GM12878 (cell line): ENCODE results near the gene CLIP1. TPM values are rescaled to one million over a fixed set of nuclear protein-coding genes. Genes with fewer than 3 reads are reported as not detected.

ENCODE experiments used
- ATAC-seq: fragments of 200-7000 bp; cut with Tn5 transposase; 3 replicates; pipeline ENCODE4 v1.9.1; 2020; ENCODE audit warnings: mild to moderate bottlenecking, moderate library complexity
- BruUV-seq: library from RNA; stranded (reverse); fragments of 400-500 nt; replicated peaks from 2 replicates; lab custom pipeline; 2021; lab: Mats Ljungman, UMichigan
- CTCF ChIA-PET: fragments of 300-600 bp; sonication (Branson Sonifier 250); formaldehyde crosslinking; extraction: SDS; loops from one replicate; lab custom pipeline; 2021; ENCODE audit warnings: inconsistent platforms; lab: Yijun Ruan, JAX
- POLR2A ChIA-PET: fragments of 350-600 bp; formaldehyde crosslinking; extraction: SDS; loops from one replicate; lab custom pipeline; 2021; ENCODE audit warnings: inconsistent platforms; lab: Charles Lee
- RAD21 ChIA-PET: fragments of 300-600 bp; sonication (Branson Sonifier 250); formaldehyde crosslinking; loops from one replicate; lab custom pipeline; 2023; ENCODE audit warnings: antibody characterized with exemption; ENCODE audit not compliant: unreplicated experiment; lab: Charles Lee
- SMC1A ChIA-PET: fragments of 300-600 bp; sonication (Branson Sonifier 250); formaldehyde crosslinking; loops from one replicate; lab custom pipeline; 2023; ENCODE audit not compliant: unreplicated experiment, uncharacterized antibody; lab: Charles Lee
- DNase-seq: peaks from one replicate; pipeline ENCODE4 v3.0.0-alpha.2; 2011; ENCODE audit warnings: low read depth, low spot score
- FAIRE-seq: peaks from 3 replicates; lab custom pipeline; 2011; peaks lifted over from hg19 to GRCh38; lab: Jason Lieb, UNC
- H2AFZ ChIP-seq: 2 replicates; pipeline ENCODE4 v1.6.0; 2011; ENCODE audit warnings: low read depth, low read length, control low read depth; ENCODE audit not compliant: control insufficient read depth
- H3K27ac ChIP-seq: 2 replicates; pipeline ENCODE4 v1.5.1; 2011; ENCODE audit warnings: control low read depth; ENCODE audit not compliant: control insufficient read depth, insufficient read depth
- H3K27me3 ChIP-seq, 2 experiments: replicated peaks in 1 of 2; 2 replicates each; pipeline versions ENCODE4 v1.6.0 to v1.6.1; 2011; ENCODE audit warnings: low read length in 1 of 2; ENCODE audit not compliant: control insufficient read depth in 2 of 2, insufficient read depth in 2 of 2
- H3K36me3 ChIP-seq, 2 experiments: 2 replicates each; pipeline ENCODE4 v1.5.1; 2011; ENCODE audit warnings: low read length in 1 of 2; ENCODE audit not compliant: control insufficient read depth in 2 of 2, insufficient read depth in 2 of 2
- H3K4me1 ChIP-seq: 2 replicates; pipeline ENCODE4 v1.6.1; 2011; ENCODE audit warnings: mild to moderate bottlenecking, low read length, moderate library complexity, mixed read lengths; ENCODE audit not compliant: control insufficient read depth, insufficient read depth
- H3K4me2 ChIP-seq: 2 replicates; pipeline ENCODE4 v1.6.0; 2011; ENCODE audit warnings: control low read depth; ENCODE audit not compliant: control insufficient read depth, insufficient read depth
- H3K4me3 ChIP-seq: fragments of 200-600 bp; sonication (generic); 2 replicates; pipeline ENCODE4 v1.5.1; 2016
- H3K79me2 ChIP-seq: 2 replicates; pipeline ENCODE4 v1.6.0; 2011; ENCODE audit warnings: low read length; ENCODE audit not compliant: control insufficient read depth, insufficient read depth
- H3K9ac ChIP-seq: 2 replicates; pipeline ENCODE4 v1.8.0; 2011; ENCODE audit warnings: low read length, control low read depth, mixed read lengths; ENCODE audit not compliant: control insufficient read depth, insufficient read depth
- H3K9me3 ChIP-seq: replicated peaks from 3 replicates; pipeline ENCODE4 v1.5.1; 2011; ENCODE audit warnings: mild to moderate bottlenecking, low read length; ENCODE audit not compliant: control insufficient read depth, insufficient read depth
- H4K20me1 ChIP-seq: 2 replicates; pipeline ENCODE4 v1.6.0; 2011; ENCODE audit not compliant: control insufficient read depth, insufficient read depth
- ATF7 ChIP-seq: fragments of 450-650 bp; IDR thresholded peaks from 2 replicates; pipeline ENCODE4 v1.6.1; 2016; ENCODE audit warnings: low read depth, mild to moderate bottlenecking
- CBX3 ChIP-seq: fragments of 200-600 bp; sonication (generic); IDR thresholded peaks from 2 replicates; pipeline ENCODE4 v1.6.1; 2016; ENCODE audit warnings: low read depth, borderline replicate concordance
- CEBPB ChIP-seq, 2 experiments: fragments of 150-350 bp in 1 of 2; IDR thresholded peaks; 2 replicates each; pipeline ENCODE4 v1.6.1; 2012 to 2014; ENCODE audit warnings: low read depth in 2 of 2, low read length in 2 of 2, borderline replicate concordance in 1 of 2, inconsistent platforms in 1 of 2
- CREM ChIP-seq: IDR thresholded peaks from 2 replicates; pipeline ENCODE4 v1.6.1; 2014; ENCODE audit warnings: antibody characterized with exemption, low read depth
- FOXK2 ChIP-seq: fragments of 450-650 bp; IDR thresholded peaks from 2 replicates; pipeline ENCODE4 v1.6.1; 2017; ENCODE audit warnings: mild to moderate bottlenecking, moderate library complexity
- HDGF ChIP-seq: fragments of 450-650 bp; IDR thresholded peaks from 2 replicates; pipeline ENCODE4 v1.6.1; 2016; ENCODE audit warnings: antibody characterized with exemption
- IKZF1 ChIP-seq: fragments of 450-650 bp; conservative IDR thresholded peaks from 2 replicates; pipeline ENCODE4 v1.6.1; 2017; ENCODE audit warnings: antibody characterized with exemption, mild to moderate bottlenecking
- LARP7 ChIP-seq: fragments of 450-650 bp; IDR thresholded peaks from 2 replicates; pipeline ENCODE4 v1.6.1; 2017; ENCODE audit warnings: mild to moderate bottlenecking
- POLR2AphosphoS5 ChIP-seq: IDR thresholded peaks from 2 replicates; pipeline ENCODE4 v1.6.1; 2011; ENCODE audit warnings: mild to moderate bottlenecking, low read length, inconsistent platforms
- RELA ChIP-seq: fragments of 450-650 bp; IDR thresholded peaks from 2 replicates; pipeline ENCODE4 v1.8.0; 2014; ENCODE audit warnings: borderline replicate concordance; ENCODE audit not compliant: partially characterized antibody
- SREBF1 ChIP-seq: IDR thresholded peaks from 2 replicates; pipeline ENCODE4 v1.6.1; 2012; ENCODE audit warnings: mild to moderate bottlenecking, low read length
- STAT1 ChIP-seq: fragments of 450-650 bp; conservative IDR thresholded peaks from 2 replicates; pipeline ENCODE4 v1.6.1; 2014; ENCODE audit warnings: antibody characterized with exemption, mild to moderate bottlenecking
- STAT3 ChIP-seq: IDR thresholded peaks from 2 replicates; pipeline ENCODE4 v1.6.1; 2011; ENCODE audit warnings: low read depth, low read length, improper control_type of control experiment
- TAF1 ChIP-seq: IDR thresholded peaks from 2 replicates; pipeline ENCODE4 v1.6.1; 2011; ENCODE audit warnings: mild to moderate bottlenecking, low read depth, low read length, borderline replicate concordance
- ZNF24 ChIP-seq: fragments of 450-650 bp; IDR thresholded peaks from 2 replicates; pipeline ENCODE4 v1.6.1; 2017; ENCODE audit warnings: antibody characterized with exemption, mild to moderate bottlenecking
- WGBS: methylation state at CpG from one replicate; pipeline ENCODE4 v1.1.6; 2016; ENCODE audit warnings: low lambda C conversion rate; ENCODE audit not compliant: insufficient replicate concordance, insufficient coverage; ENCODE audit errors: missing lambda C conversion rate; 5-methylcytosine and 5-hydroxymethylcytosine counted together
- in situ Hi-C: fragments of 300-500 bp; cut with MboI; formaldehyde crosslinking; loops from 9 replicates; pipeline ENCODE4 v1.14.3; 2018; ENCODE audit warnings: mixed read lengths
- intact Hi-C: fragments of 100-400 bp; cut with micrococcal nuclease; formaldehyde crosslinking; loops from one replicate; pipeline ENCODE4 v1.14.2; 2022; ENCODE audit not compliant: unreplicated experiment
- polyA plus RNA-seq, 11 experiments: library from polyadenylated mRNA; depleted of rRNA in 4 of 11; unstranded in 6 of 11; stranded (reverse) in 5 of 11; fragments of >200 nt; fragmentation: Nextera tagmentation in 4 of 11; fragmentation: Illumina TruSeq in 1 of 11; extraction: Ambion mirVana in 4 of 11; extraction: Trizol in 1 of 11; gene quantifications; 1 replicate in 1 of 11; 2 replicates in 10 of 11; pipeline versions ENCODE4 v1.2.1 to v1.2.3, GENCODE V29; 2011 to 2016; ENCODE audit warnings: inconsistent platforms in 2 of 11, missing spikeins in 2 of 11, low read depth in 1 of 11
- total RNA-seq, 4 experiments: library from RNA; depleted of rRNA in 3 of 4; stranded (reverse); fragments of >200 nt in 3 of 4; fragmentation: Illumina TruSeq in 1 of 4; extraction: Trizol in 1 of 4; gene quantifications; 2 replicates each; pipeline versions ENCODE4 v1.2.1 to v1.2.3, GENCODE V29; 2013 to 2021
- TF ChIP-seq, protein P1 (sequence below): fragments of 450-650 bp; IDR thresholded peaks from 2 replicates; pipeline ENCODE4 v1.6.1; 2017; ENCODE audit warnings: antibody characterized with exemption, mild to moderate bottlenecking, moderate library complexity
- TF ChIP-seq, protein P2 (sequence below): IDR thresholded peaks from 2 replicates; pipeline ENCODE4 v1.6.1; 2011; ENCODE audit warnings: mild to moderate bottlenecking, low read depth, low read length, moderate library complexity; ENCODE audit not compliant: insufficient replicate concordance
- TF ChIP-seq, protein P3 (sequence below): fragments of 450-650 bp; IDR thresholded peaks from 2 replicates; pipeline ENCODE4 v1.6.1; 2017; ENCODE audit warnings: borderline replicate concordance

The CLIP1 gene
- total and polyA plus RNA-seq, 10 of the 15 experiments (the other 5 are each of a cell fraction or from before 2014, with no cell fraction given), result 6.0 to 45.4 (median 25.2) TPM

DNA sequence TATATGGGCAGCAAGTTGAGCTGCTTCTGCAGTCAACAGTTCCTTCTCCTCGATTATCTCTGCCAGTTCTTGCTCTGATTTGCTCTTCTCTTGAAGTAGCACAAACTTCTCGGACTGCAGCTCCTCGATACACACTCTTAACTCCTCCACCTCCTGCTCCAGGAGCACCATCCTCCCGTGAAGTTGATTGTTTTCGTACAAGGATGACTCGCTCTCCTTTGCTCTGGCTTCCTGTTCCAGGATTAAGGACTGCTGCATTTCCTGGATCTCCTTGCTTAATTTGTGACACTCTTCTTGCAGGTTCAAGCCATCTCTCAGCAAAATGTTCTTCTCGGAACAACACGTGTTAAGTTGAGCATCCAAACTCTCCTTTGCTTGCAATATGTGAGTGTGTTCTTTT is 100.0 kb downstream of the CLIP1 start (continued):
- TF ChIP-seq, protein P1, sequence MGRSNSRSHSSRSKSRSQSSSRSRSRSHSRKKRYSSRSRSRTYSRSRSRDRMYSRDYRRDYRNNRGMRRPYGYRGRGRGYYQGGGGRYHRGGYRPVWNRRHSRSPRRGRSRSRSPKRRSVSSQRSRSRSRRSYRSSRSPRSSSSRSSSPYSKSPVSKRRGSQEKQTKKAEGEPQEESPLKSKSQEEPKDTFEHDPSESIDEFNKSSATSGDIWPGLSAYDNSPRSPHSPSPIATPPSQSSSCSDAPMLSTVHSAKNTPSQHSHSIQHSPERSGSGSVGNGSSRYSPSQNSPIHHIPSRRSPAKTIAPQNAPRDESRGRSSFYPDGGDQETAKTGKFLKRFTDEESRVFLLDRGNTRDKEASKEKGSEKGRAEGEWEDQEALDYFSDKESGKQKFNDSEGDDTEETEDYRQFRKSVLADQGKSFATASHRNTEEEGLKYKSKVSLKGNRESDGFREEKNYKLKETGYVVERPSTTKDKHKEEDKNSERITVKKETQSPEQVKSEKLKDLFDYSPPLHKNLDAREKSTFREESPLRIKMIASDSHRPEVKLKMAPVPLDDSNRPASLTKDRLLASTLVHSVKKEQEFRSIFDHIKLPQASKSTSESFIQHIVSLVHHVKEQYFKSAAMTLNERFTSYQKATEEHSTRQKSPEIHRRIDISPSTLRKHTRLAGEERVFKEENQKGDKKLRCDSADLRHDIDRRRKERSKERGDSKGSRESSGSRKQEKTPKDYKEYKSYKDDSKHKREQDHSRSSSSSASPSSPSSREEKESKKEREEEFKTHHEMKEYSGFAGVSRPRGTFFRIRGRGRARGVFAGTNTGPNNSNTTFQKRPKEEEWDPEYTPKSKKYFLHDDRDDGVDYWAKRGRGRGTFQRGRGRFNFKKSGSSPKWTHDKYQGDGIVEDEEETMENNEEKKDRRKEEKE, result no peak
- TF ChIP-seq ATF7, result no peak
- TF ChIP-seq POLR2AphosphoS5, result no peak

DNA sequence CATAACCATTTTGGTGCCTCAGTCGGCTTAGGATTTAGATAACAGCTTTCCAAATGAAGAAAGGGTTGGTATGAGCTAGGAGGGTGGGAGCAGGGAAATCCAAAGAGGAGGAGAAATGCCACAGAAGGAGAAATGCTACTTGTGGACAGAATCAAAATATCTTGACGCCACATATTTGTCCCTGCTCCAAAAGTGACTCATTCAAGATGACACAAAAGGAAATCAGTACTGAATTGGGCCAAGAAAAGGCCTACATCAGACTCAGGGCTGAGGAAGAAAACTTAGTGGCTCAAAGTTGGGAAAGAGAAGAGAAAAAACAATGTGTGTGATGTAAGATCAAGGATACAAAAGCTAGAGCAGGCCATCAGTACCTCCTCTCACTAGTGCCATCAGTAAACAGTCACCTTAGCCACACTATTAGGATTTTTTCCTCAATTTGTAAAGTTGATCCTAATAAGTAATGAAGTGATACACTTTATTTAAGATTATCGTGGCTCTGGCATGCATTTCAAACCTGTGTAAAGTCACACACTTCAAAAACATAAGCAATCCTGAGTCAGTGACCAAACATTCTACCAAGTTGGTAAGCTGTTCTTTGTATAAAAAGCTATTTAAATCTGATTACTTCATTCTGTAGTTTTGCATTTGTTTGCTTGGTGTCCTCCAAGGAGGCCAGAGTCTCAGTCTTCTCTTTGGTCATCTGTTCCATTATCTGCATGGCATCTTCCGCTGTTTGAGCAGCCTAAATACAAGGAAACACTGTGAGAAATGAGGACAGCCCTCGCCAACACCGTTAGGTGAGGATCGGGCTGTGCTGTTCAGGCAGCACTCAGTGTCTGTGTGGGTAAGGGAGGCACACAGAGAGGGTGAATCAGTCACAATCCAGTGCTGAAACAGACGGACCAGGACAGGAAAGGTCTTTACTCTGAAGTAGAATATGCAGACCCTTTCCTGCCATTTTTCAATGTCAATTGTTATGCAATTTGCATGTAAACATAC is 103.6 kb downstream of the CLIP1 start:
- CTCF ChIA-PET, result interaction anchor here (0.8 to 1.2 kb wide), 3 partner anchors 10 to 16 kb away, joined by 3 to 4 read pairs (median 3); no protein-coding TSS in a partner anchor

More for the DNA sequence above, 103.6 kb downstream of the CLIP1 start:
- Histone ChIP-seq H3K79me2 (no peaks in the 10 kb centered on the region), H3K4me2 (no peak overlapping the region), H4K20me1 (no peaks in the 10 kb centered on the region), H2AFZ (no peak overlapping the region), H3K27me3 (no peaks in the 10 kb centered on the region), H3K4me3 (no peak overlapping the region), H3K36me3 (peaks cover 0 to 12% of the 10 kb centered on the region in 2 experiments; a peak in 3 of 4 replicates), H3K27ac (no peak overlapping the region), H3K4me1 (no peaks in the 10 kb centered on the region), H3K9ac (no peak overlapping the region), H3K9me3 (no peaks in the 10 kb centered on the region)
- FAIRE-seq (no peak), ATAC-seq (no peak), DNase-seq (no peak)
- no TSS peak for BruUV-seq
- TF ChIP-seq SREBF1 (no peak), IKZF1 (no peak), FOXK2 (no peak), RELA (no peak), ZNF24 (no peak), LARP7 (no peak), HDGF (no peak), CREM (no peak), CEBPB (IDR thresholded peaks at IDR 0.05; ENCODE audit: borderline replicate concordance in 1 of 2, low read depth in 2 of 2, low read length in 2 of 2) (no peak), STAT1 (no peak), STAT3 (no peak), TAF1 (no peak), CBX3 (no peak)
- TF ChIP-seq, protein P2, sequence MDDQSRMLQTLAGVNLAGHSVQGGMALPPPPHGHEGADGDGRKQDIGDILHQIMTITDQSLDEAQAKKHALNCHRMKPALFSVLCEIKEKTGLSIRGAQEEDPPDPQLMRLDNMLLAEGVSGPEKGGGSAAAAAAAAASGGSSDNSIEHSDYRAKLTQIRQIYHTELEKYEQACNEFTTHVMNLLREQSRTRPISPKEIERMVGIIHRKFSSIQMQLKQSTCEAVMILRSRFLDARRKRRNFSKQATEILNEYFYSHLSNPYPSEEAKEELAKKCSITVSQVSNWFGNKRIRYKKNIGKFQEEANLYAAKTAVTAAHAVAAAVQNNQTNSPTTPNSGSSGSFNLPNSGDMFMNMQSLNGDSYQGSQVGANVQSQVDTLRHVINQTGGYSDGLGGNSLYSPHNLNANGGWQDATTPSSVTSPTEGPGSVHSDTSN, result no peak
- TF ChIP-seq, protein P3, sequence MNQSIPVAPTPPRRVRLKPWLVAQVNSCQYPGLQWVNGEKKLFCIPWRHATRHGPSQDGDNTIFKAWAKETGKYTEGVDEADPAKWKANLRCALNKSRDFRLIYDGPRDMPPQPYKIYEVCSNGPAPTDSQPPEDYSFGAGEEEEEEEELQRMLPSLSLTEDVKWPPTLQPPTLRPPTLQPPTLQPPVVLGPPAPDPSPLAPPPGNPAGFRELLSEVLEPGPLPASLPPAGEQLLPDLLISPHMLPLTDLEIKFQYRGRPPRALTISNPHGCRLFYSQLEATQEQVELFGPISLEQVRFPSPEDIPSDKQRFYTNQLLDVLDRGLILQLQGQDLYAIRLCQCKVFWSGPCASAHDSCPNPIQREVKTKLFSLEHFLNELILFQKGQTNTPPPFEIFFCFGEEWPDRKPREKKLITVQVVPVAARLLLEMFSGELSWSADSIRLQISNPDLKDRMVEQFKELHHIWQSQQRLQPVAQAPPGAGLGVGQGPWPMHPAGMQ, result no peak
- intact Hi-C loops (no loop called here), in situ Hi-C loops (no loop called here)
- 82% methylated on average over 8 of the region's 8 CpGs for WGBS
- RAD21 ChIA-PET, result no interaction called here
- POLR2A ChIA-PET, result interaction anchor here (0.7 kb wide), 2 partner anchors 9 to 14 kb away, joined by 3 read pairs; no protein-coding TSS in a partner anchor
- SMC1A ChIA-PET, result interaction anchor here (1.0 kb wide), 1 partner anchor 152 kb away, joined by 3 read pairs; no protein-coding TSS in a partner anchor
